Nephron (organoid): ENCODE results near the gene DOCK11.

Source experiments
- H3K27ac Mint-ChIP-seq, 3 experiments: 2 replicates each; pipeline ENCODE4 v1.8.0; 2020; ENCODE audit warnings: mixed read lengths in 3 of 3, mild to moderate bottlenecking in 2 of 3, moderate library complexity in 1 of 3
- H3K27me3 Mint-ChIP-seq: 2 replicates; pipeline ENCODE4 v1.8.0; 2021; ENCODE audit warnings: low read depth, mild to moderate bottlenecking, moderate library complexity, mixed read lengths
- H3K36me3 Mint-ChIP-seq: 2 replicates; pipeline ENCODE4 v1.8.0; 2020; ENCODE audit warnings: low read depth, mixed read lengths
- H3K4me1 Mint-ChIP-seq: 2 replicates; pipeline ENCODE4 v1.8.0; 2020; ENCODE audit warnings: mixed read lengths
- H3K4me3 Mint-ChIP-seq, 3 experiments: 2 replicates each; pipeline ENCODE4 v1.8.0; 2020; ENCODE audit warnings: mild to moderate bottlenecking in 3 of 3, mixed read lengths in 3 of 3, moderate library complexity in 2 of 3
- H3K9me3 Mint-ChIP-seq: 2 replicates; pipeline ENCODE4 v1.8.0; 2020; ENCODE audit warnings: mixed read lengths
- CTCF ChIP-seq, 3 experiments: fragments of 200-600 bp; sonication (generic); IDR thresholded peaks; one replicate each; pipeline ENCODE4 v1.5.0; 2021; ENCODE audit warnings: antibody characterized with exemption in 3 of 3; ENCODE audit not compliant: unreplicated experiment in 3 of 3

The DOCK11 gene

GRCh38 chrX:118669435-118669834 is 173.8 kb downstream of the DOCK11 start:
- no peaks in the 10 kb centered on the region for H3K27me3 Mint-ChIP-seq
- no peak for TF ChIP-seq CTCF (IDR thresholded peaks at IDR 0.05; ENCODE audit: unreplicated experiment in 3 of 3)
- H3K36me3 Mint-ChIP-seq: peaks cover 23% of the 10 kb centered on the region
- H3K4me1 Mint-ChIP-seq: no peaks in the 10 kb centered on the region
- H3K4me3 Mint-ChIP-seq: no peak overlapping the region
- H3K27ac Mint-ChIP-seq: no peak overlapping the region
- no peaks in the 10 kb centered on the region for H3K9me3 Mint-ChIP-seq

GRCh38 chrX:118675326-118675965 is 179.8 kb downstream of the DOCK11 start:
- no peaks in the 10 kb centered on the region for H3K4me1 Mint-ChIP-seq
- H3K36me3 Mint-ChIP-seq: peaks cover 7% of the 10 kb centered on the region
- TF ChIP-seq CTCF (IDR thresholded peaks at IDR 0.05; ENCODE audit: unreplicated experiment in 3 of 3): no peak
- H3K27me3 Mint-ChIP-seq: peaks cover 5% of the 10 kb centered on the region
- no peaks in the 10 kb centered on the region for H3K9me3 Mint-ChIP-seq
- no peak overlapping the region for H3K27ac Mint-ChIP-seq
- no peak overlapping the region for H3K4me3 Mint-ChIP-seq

GRCh38 chrX:118675966-118676349 is 180.3 kb downstream of the DOCK11 start:
- H3K4me3 Mint-ChIP-seq: no peak overlapping the region
- TF ChIP-seq CTCF (IDR thresholded peaks at IDR 0.05; ENCODE audit: unreplicated experiment in 3 of 3): no peak
- H3K9me3 Mint-ChIP-seq: no peaks in the 10 kb centered on the region
- H3K27ac Mint-ChIP-seq: no peak overlapping the region
- peaks cover 7% of the 10 kb centered on the region for H3K36me3 Mint-ChIP-seq
- H3K4me1 Mint-ChIP-seq: no peaks in the 10 kb centered on the region
- peaks cover 5% of the 10 kb centered on the region for H3K27me3 Mint-ChIP-seq

- peaks cover 5% of the 10 kb centered on the region for H3K27me3 Mint-ChIP-seq
- no peak overlapping the region for H3K27ac Mint-ChIP-seq
- no peaks in the 10 kb centered on the region for H3K4me1 Mint-ChIP-seq
- H3K4me3 Mint-ChIP-seq: no peak overlapping the region
- no peaks in the 10 kb centered on the region for H3K9me3 Mint-ChIP-seq
- peaks cover 4% of the 10 kb centered on the region for H3K36me3 Mint-ChIP-seq
- no peak for TF ChIP-seq CTCF (IDR thresholded peaks at IDR 0.05; ENCODE audit: unreplicated experiment in 3 of 3)
Measured at GRCh38 chrX:118677318-118677717, 181.7 kb downstream of the DOCK11 start.

- H3K4me3 Mint-ChIP-seq: no peak overlapping the region
- TF ChIP-seq CTCF (IDR thresholded peaks at IDR 0.05; ENCODE audit: unreplicated experiment in 3 of 3): no peak
- H3K27me3 Mint-ChIP-seq: peaks cover 5% of the 10 kb centered on the region
- H3K27ac Mint-ChIP-seq: no peak overlapping the region
- no peaks in the 10 kb centered on the region for H3K4me1 Mint-ChIP-seq
- no peaks in the 10 kb centered on the region for H3K9me3 Mint-ChIP-seq
- H3K36me3 Mint-ChIP-seq: peaks cover 6% of the 10 kb centered on the region
Measured at GRCh38 chrX:118679290-118679689, 183.7 kb downstream of the DOCK11 start.
